IMR-90 (cell line): ENCODE measurements around the gene TRPM3. TPM values are rescaled to one million over a fixed set of nuclear protein-coding genes. Genes with fewer than 3 reads are reported as not detected.
A peak's percentile ranks its signal among the peaks of the same experiment; 100 is the strongest.

ENCODE experiments used
- ATAC-seq: fragments of 200-7000 bp; cut with Tn5 transposase; 2 replicates; pipeline ENCODE4 v1.9.1; 2020; ENCODE audit warnings: low read depth, mild to moderate bottlenecking, moderate library complexity
- BruUV-seq: library from RNA; stranded (reverse); fragments of 400-500 nt; replicated peaks from 2 replicates; lab custom pipeline; 2021; lab: Mats Ljungman, UMichigan
- CTCF ChIA-PET: fragments of 300-600 bp; formaldehyde crosslinking; extraction: SDS; loops from one replicate; lab custom pipeline; 2021; ENCODE audit warnings: antibody characterized with exemption; lab: Yijun Ruan, JAX
- POLR2A ChIA-PET: fragments of 300-600 bp; sonication (Branson Sonifier 250); formaldehyde crosslinking; loops from one replicate; lab custom pipeline; 2022; ENCODE audit warnings: antibody characterized with exemption; ENCODE audit not compliant: unreplicated experiment; lab: Charles Lee
- DNase-seq: peaks from one replicate; pipeline ENCODE4 v3.0.0; 2013
- H2AFZ ChIP-seq: replicated peaks from 2 replicates; pipeline ENCODE3; 2013; ENCODE audit warnings: low read length, mild to moderate bottlenecking; ENCODE audit not compliant: poor library complexity
- H2AK5ac ChIP-seq: 2 replicates; pipeline ENCODE4 v1.6.1; 2013; ENCODE audit warnings: low read depth, low read length, inconsistent platforms
- H2AK9ac ChIP-seq: replicated peaks from 2 replicates; pipeline ENCODE3; 2013; ENCODE audit warnings: mild to moderate bottlenecking, low read depth, low read length, moderate library complexity; ENCODE audit not compliant: poor library complexity
- H2BK120ac ChIP-seq: 2 replicates; pipeline ENCODE4 v1.6.1; 2013; ENCODE audit warnings: low read depth, low read length, inconsistent platforms
- H2BK15ac ChIP-seq: 3 replicates; pipeline ENCODE4 v1.6.1; 2013; ENCODE audit warnings: low read depth, low read length, inconsistent platforms
- H2BK20ac ChIP-seq: 2 replicates; pipeline ENCODE4 v1.6.1; 2013; ENCODE audit warnings: low read depth, mild to moderate bottlenecking, inconsistent platforms, low read length, moderate library complexity
- H2BK5ac ChIP-seq: 2 replicates; pipeline ENCODE4 v1.6.1; 2013; ENCODE audit warnings: mild to moderate bottlenecking, low read depth, low read length, inconsistent platforms; ENCODE audit not compliant: poor library complexity, severe bottlenecking
- H3K14ac ChIP-seq: replicated peaks from 2 replicates; pipeline ENCODE4 v1.6.1; 2013; ENCODE audit warnings: low read depth, low read length, inconsistent platforms
- H3K18ac ChIP-seq: 2 replicates; pipeline ENCODE4 v1.6.1; 2013; ENCODE audit warnings: low read depth, low read length, control low read depth
- H3K23ac ChIP-seq: 2 replicates; pipeline ENCODE4 v1.6.1; 2013; ENCODE audit warnings: low read depth, low read length, inconsistent platforms
- H3K27ac ChIP-seq: 2 replicates; pipeline ENCODE4 v1.5.1; 2013; ENCODE audit warnings: mild to moderate bottlenecking, control low read depth, low read length; ENCODE audit not compliant: insufficient read depth
- H3K27me3 ChIP-seq: 2 replicates; pipeline ENCODE4 v1.6.1; 2013; ENCODE audit warnings: low read length; ENCODE audit not compliant: control insufficient read depth, insufficient read depth
- H3K36me3 ChIP-seq: 2 replicates; pipeline ENCODE4 v1.6.1; 2013; ENCODE audit warnings: low read length, mixed read lengths; ENCODE audit not compliant: control insufficient read depth, insufficient read depth
- H3K4ac ChIP-seq: 2 replicates; pipeline ENCODE4 v1.6.1; 2013; ENCODE audit warnings: low read depth, low read length, inconsistent platforms
- H3K4me1 ChIP-seq: 2 replicates; pipeline ENCODE4 v1.6.1; 2013; ENCODE audit warnings: low read length, mixed read lengths; ENCODE audit not compliant: control insufficient read depth, insufficient read depth
- H3K4me2 ChIP-seq: 2 replicates; pipeline ENCODE4 v1.6.1; 2013; ENCODE audit warnings: low read depth, mild to moderate bottlenecking, control low read depth, low read length, moderate library complexity
- H3K4me3 ChIP-seq: 2 replicates; pipeline ENCODE4 v1.5.1; 2013; ENCODE audit warnings: low read depth, mild to moderate bottlenecking, control low read depth, low read length, moderate library complexity; ENCODE audit not compliant: insufficient read depth
- H3K56ac ChIP-seq: 2 replicates; pipeline ENCODE4 v1.6.1; 2013; ENCODE audit warnings: low read length, inconsistent platforms; ENCODE audit not compliant: insufficient read depth; ENCODE audit errors: extremely low read depth
- H3K79me1 ChIP-seq, 2 experiments: 2 replicates each; pipeline ENCODE4 v1.6.1; 2013; ENCODE audit warnings: low read length in 2 of 2, inconsistent platforms in 1 of 2, low read depth in 1 of 2
- H3K9ac ChIP-seq: 2 replicates; pipeline ENCODE4 v1.6.1; 2013; ENCODE audit warnings: low read depth, low read length, control low read depth
- H3K9me1 ChIP-seq: 2 replicates; pipeline ENCODE4 v1.6.1; 2013; ENCODE audit warnings: low read length, inconsistent platforms; ENCODE audit not compliant: insufficient read depth
- H3K9me3 ChIP-seq: 2 replicates; pipeline ENCODE4 v1.6.1; 2013; ENCODE audit warnings: low read length; ENCODE audit not compliant: control insufficient read depth, insufficient read depth
- H4K20me1 ChIP-seq: 2 replicates; pipeline ENCODE4 v1.6.1; 2013; ENCODE audit warnings: low read length, inconsistent platforms; ENCODE audit not compliant: insufficient read depth
- H4K5ac ChIP-seq: 2 replicates; pipeline ENCODE4 v1.6.1; 2013; ENCODE audit warnings: mild to moderate bottlenecking, low read depth, low read length, control low read depth
- H4K8ac ChIP-seq, 2 experiments: 2 replicates each; pipeline ENCODE4 v1.6.1; 2013; ENCODE audit warnings: low read depth in 2 of 2, low read length in 2 of 2, control low read depth in 1 of 2, inconsistent platforms in 1 of 2
- H4K91ac ChIP-seq: 2 replicates; pipeline ENCODE4 v1.6.1; 2013; ENCODE audit warnings: low read depth, low read length, inconsistent platforms; ENCODE audit not compliant: insufficient read depth
- CEBPB ChIP-seq: IDR thresholded peaks from 2 replicates; pipeline ENCODE4 v1.6.1; 2012; ENCODE audit warnings: low read depth, low read length, improper control_type of control experiment
- CHD1 ChIP-seq: IDR thresholded peaks from 2 replicates; pipeline ENCODE4 v1.6.1; 2012; ENCODE audit warnings: low read depth, low read length, improper control_type of control experiment
- ELK1 ChIP-seq: fragments of 150-350 bp; IDR thresholded peaks from 2 replicates; pipeline ENCODE4 v1.6.1; 2016; ENCODE audit warnings: low read depth, mild to moderate bottlenecking, low read length, moderate library complexity, borderline replicate concordance
- FOS ChIP-seq: fragments of 150-350 bp; IDR thresholded peaks from 2 replicates; pipeline ENCODE4 v1.6.1; 2016; ENCODE audit warnings: low read depth, low read length
- MAZ ChIP-seq: IDR thresholded peaks from 2 replicates; pipeline ENCODE4 v1.6.1; 2012; ENCODE audit warnings: low read depth, mild to moderate bottlenecking, low read length, improper control_type of control experiment, moderate library complexity, borderline replicate concordance
- MXI1 ChIP-seq: IDR thresholded peaks from 2 replicates; pipeline ENCODE4 v1.6.1; 2012; ENCODE audit warnings: low read depth, mild to moderate bottlenecking, low read length, moderate library complexity, borderline replicate concordance
- POLR2A ChIP-seq: IDR thresholded peaks from 2 replicates; pipeline ENCODE4 v1.6.1; 2012; ENCODE audit warnings: mild to moderate bottlenecking, low read depth, low read length
- RAD21 ChIP-seq: IDR thresholded peaks from 2 replicates; pipeline ENCODE4 v1.6.1; 2012; ENCODE audit warnings: low read length, improper control_type of control experiment
- RCOR1 ChIP-seq: IDR thresholded peaks from 2 replicates; pipeline ENCODE4 v1.6.1; 2012; ENCODE audit warnings: mild to moderate bottlenecking, low read length, improper control_type of control experiment; ENCODE audit not compliant: insufficient replicate concordance
- RFX5 ChIP-seq: IDR thresholded peaks from 2 replicates; pipeline ENCODE4 v1.8.0; 2012; ENCODE audit warnings: low read depth, mild to moderate bottlenecking, low read length, moderate library complexity
- SMC3 ChIP-seq: fragments of 150-350 bp; IDR thresholded peaks from 2 replicates; pipeline ENCODE4 v1.6.1; 2016; ENCODE audit warnings: low read depth, mild to moderate bottlenecking, antibody characterized with exemption, low read length, moderate library complexity
- USF2 ChIP-seq: fragments of 150-350 bp; IDR thresholded peaks from 2 replicates; pipeline ENCODE4 v1.6.1; 2017; ENCODE audit warnings: mild to moderate bottlenecking, antibody characterized with exemption, low read length, low read depth
- WGBS, 2 experiments: methylation state at CpG; one replicate each; pipeline versions ENCODE4 v1.1.5 to v1.1.7; 2013; ENCODE audit warnings: missing lambda C conversion rate in 2 of 2; ENCODE audit not compliant: insufficient read length in 1 of 2; ENCODE audit errors: extremely low coverage in 2 of 2; 5-methylcytosine and 5-hydroxymethylcytosine counted together
- dilution Hi-C: fragments of 300-500 bp; cut with HindIII; formaldehyde crosslinking; loops from one replicate; pipeline ENCODE4 v1.14.3; 2018; ENCODE audit warnings: low sequenced_read_pairs; ENCODE audit not compliant: unreplicated experiment
- in situ Hi-C: fragments of 300-500 bp; cut with MboI; formaldehyde crosslinking; loops from 3 replicates; pipeline ENCODE4 v1.14.3; 2019; ENCODE audit warnings: low sequenced_read_pairs, inconsistent platforms, mixed read lengths
- intact Hi-C: fragments of 100-400 bp; cut with micrococcal nuclease; formaldehyde crosslinking; loops from 2 replicates; pipeline ENCODE4 v1.10.0; 2022
- polyA plus RNA-seq, 3 experiments: library from polyadenylated mRNA; depleted of rRNA; stranded (reverse); fragments of >200 nt; gene quantifications; 2 replicates each; pipeline ENCODE4 v1.2.3, GENCODE V29; 2012; ENCODE audit warnings: low replicate concordance in 1 of 3
- total RNA-seq: library from RNA; depleted of rRNA; stranded (reverse); fragments of >200 nt; gene quantifications from 2 replicates; pipeline ENCODE4 v1.2.3, GENCODE V29; 2012
- TF ChIP-seq, protein P1 (sequence below): conservative IDR thresholded peaks from 2 replicates; pipeline ENCODE4 v1.5.1; 2012; ENCODE audit warnings: mild to moderate bottlenecking, low read depth, low read length, improper control_type of control experiment

Gene TRPM3
- total and polyA plus RNA-seq, 2 of the 4 experiments (the other 2 are of a cell fraction), result not detected

GRCh38 chr9:70639853-70640814 is 481.3 kb downstream of the TRPM3 start:
- no peak overlapping the region for H3K56ac ChIP-seq
- no TSS peak for BruUV-seq
- H2BK15ac ChIP-seq, result no peak overlapping the region

More at GRCh38 chr9:70639853-70640814, 481.3 kb downstream of the TRPM3 start:
- no peak overlapping the region for H3K14ac ChIP-seq
- no peaks in the 10 kb centered on the region for H3K79me1 ChIP-seq
- H2AFZ ChIP-seq, result peak overlapping the region; percentile 1
- H3K4me1 ChIP-seq, result no peaks in the 10 kb centered on the region; the same call in 1 of the 2 replicates
- WGBS, 2 experiments, result no CpG with 5 or more reads among the region's 15 CpGs
- no peak overlapping the region for H3K4me3 ChIP-seq
- no peaks in the 10 kb centered on the region for H3K9me3 ChIP-seq
- no peak overlapping the region for H4K91ac ChIP-seq
- H4K8ac ChIP-seq, result no peak overlapping the region
- H3K27ac ChIP-seq, result no peak overlapping the region
- H3K9me1 ChIP-seq, result no peaks in the 10 kb centered on the region
- H3K23ac ChIP-seq, result no peak overlapping the region
- CTCF ChIA-PET, result interaction anchor here (0.6 to 1.3 kb wide), 10 partner anchors 11 to 650 kb away, joined by 3 to 10 read pairs (median 4); no protein-coding TSS in a partner anchor
- DNase-seq (peak; percentile 60), ATAC-seq (peak; percentile 88)
- H4K5ac ChIP-seq, result no peak overlapping the region
- no peak for TF ChIP-seq POLR2A
- TF ChIP-seq CHD1, result no peak
- TF ChIP-seq, protein P1, sequence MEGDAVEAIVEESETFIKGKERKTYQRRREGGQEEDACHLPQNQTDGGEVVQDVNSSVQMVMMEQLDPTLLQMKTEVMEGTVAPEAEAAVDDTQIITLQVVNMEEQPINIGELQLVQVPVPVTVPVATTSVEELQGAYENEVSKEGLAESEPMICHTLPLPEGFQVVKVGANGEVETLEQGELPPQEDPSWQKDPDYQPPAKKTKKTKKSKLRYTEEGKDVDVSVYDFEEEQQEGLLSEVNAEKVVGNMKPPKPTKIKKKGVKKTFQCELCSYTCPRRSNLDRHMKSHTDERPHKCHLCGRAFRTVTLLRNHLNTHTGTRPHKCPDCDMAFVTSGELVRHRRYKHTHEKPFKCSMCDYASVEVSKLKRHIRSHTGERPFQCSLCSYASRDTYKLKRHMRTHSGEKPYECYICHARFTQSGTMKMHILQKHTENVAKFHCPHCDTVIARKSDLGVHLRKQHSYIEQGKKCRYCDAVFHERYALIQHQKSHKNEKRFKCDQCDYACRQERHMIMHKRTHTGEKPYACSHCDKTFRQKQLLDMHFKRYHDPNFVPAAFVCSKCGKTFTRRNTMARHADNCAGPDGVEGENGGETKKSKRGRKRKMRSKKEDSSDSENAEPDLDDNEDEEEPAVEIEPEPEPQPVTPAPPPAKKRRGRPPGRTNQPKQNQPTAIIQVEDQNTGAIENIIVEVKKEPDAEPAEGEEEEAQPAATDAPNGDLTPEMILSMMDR, result peak; percentile 85
- TF ChIP-seq RAD21, result peak; percentile 86
- TF ChIP-seq FOS, result no peak
- TF ChIP-seq SMC3, result peak; percentile 68
- no peak for TF ChIP-seq ELK1
- TF ChIP-seq RCOR1, result no peak
- no peak for TF ChIP-seq USF2
- no peak for TF ChIP-seq CEBPB
- no peak for TF ChIP-seq MAZ
- TF ChIP-seq RFX5, result no peak
- no peak for TF ChIP-seq MXI1
- H4K20me1 ChIP-seq, result no peaks in the 10 kb centered on the region
- H3K9ac ChIP-seq, result no peak overlapping the region
- H2AK5ac ChIP-seq, result no peak overlapping the region
- peaks cover 23% of the 10 kb centered on the region for H3K27me3 ChIP-seq
- H2BK20ac ChIP-seq, result no peak overlapping the region
- no peak overlapping the region for H2BK120ac ChIP-seq
- no peak overlapping the region for H3K4ac ChIP-seq
- dilution Hi-C loops, result no loop called here
- intact Hi-C loops, result loop anchor here (1.0 to 10.0 kb wide), 4 partner anchors 285 to 609 kb away; no protein-coding TSS in a partner anchor
- peak overlapping the region; percentile 86 for H3K4me2 ChIP-seq
- POLR2A ChIA-PET, result interaction anchor here (0.6 kb wide), 1 partner anchor 286 kb away, joined by 3 read pairs; no protein-coding TSS in a partner anchor
- H2BK5ac ChIP-seq, result no peak overlapping the region
- no peak overlapping the region for H3K18ac ChIP-seq
- in situ Hi-C loops, result loop anchor here (5.0 kb wide), 1 partner anchor 607 kb away; no protein-coding TSS in a partner anchor
- no peaks in the 10 kb centered on the region for H3K36me3 ChIP-seq
- no peak overlapping the region for H2AK9ac ChIP-seq
